GM23248 (cell line): ENCODE measurements around the gene CNTLN.

ENCODE experiments used
- EZH2 ChIP-seq: fragments of 200-600 bp; sonication (generic); IDR thresholded peaks from 2 replicates; pipeline ENCODE4 v1.6.1; 2018; ENCODE audit warnings: antibody characterized with exemption, mild to moderate bottlenecking; ENCODE audit not compliant: insufficient read depth, poor library complexity, severe bottlenecking
- EZH2phosphoT487 ChIP-seq: fragments of 200-600 bp; sonication (generic); IDR thresholded peaks from 2 replicates; pipeline ENCODE4 v1.6.1; 2018; ENCODE audit warnings: antibody characterized with exemption, moderate library complexity, mild to moderate bottlenecking, low read depth; ENCODE audit not compliant: insufficient read depth

DNA sequence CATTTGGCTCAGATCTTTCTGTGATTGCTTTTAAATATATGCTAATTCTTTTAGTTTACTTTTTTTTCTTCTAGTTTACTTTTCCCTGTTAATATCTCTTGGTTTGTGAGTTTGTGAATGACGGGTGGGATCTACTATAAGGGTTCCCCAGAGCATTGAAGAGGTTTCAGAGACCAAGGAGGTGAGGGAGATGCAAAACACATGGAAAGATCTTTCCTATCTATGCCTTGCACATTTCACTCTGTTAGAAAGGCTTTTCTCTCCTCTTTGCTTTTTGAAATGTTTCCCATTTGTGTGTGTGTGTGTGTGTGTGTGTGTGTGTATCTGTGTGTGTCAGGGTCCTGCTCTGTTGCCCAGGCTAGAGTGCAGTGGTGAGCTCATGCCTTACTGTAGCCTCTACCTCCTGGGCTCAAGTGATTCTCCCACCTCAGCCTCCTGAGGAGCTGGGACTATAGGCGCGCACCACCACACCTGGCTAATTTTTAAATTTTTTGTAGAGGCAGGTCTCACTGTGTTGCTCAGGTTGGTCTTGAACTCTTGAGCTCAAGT is 50.7 kb downstream of the CNTLN start:
- TF ChIP-seq EZH2, result no peak
- no peak for TF ChIP-seq EZH2phosphoT487
